Activated naive CD4-positive, alpha-beta T cell treated with anti-CD3 and anti-CD28 coated beads for 36 hours (primary cell): ENCODE results near the gene DIP2C. TPM values are rescaled to one million over a fixed set of nuclear protein-coding genes. Genes with fewer than 3 reads are reported as not detected.
"Not testable (repeated sequence)": the region's sequence is repeated elsewhere in the genome, so short reads cannot be mapped to it uniquely, and the experiment has no call there.

ENCODE experiments used
- CTCF ChIA-PET: fragments of 350-600 bp; sonication (Branson Sonifier 250); formaldehyde crosslinking; loops from one replicate; lab custom pipeline; 2021; ENCODE audit warnings: antibody characterized with exemption; lab: Charles Lee
- DNase-seq: peaks from one replicate; pipeline ENCODE4 v3.0.0-alpha.2; 2020
- H3K27ac Mint-ChIP-seq: one replicate; pipeline ENCODE4 v1.8.0; 2021; ENCODE audit warnings: mild to moderate bottlenecking, mixed read lengths
- H3K27me3 Mint-ChIP-seq: one replicate; pipeline ENCODE4 v1.8.0; 2021; ENCODE audit warnings: low read depth, mixed read lengths
- H3K36me3 Mint-ChIP-seq: one replicate; pipeline ENCODE4 v1.8.0; 2021; ENCODE audit warnings: low read depth, mixed read lengths
- H3K4me1 Mint-ChIP-seq: one replicate; pipeline ENCODE4 v1.8.0; 2021; ENCODE audit warnings: low read depth, mixed read lengths
- H3K4me3 Mint-ChIP-seq: one replicate; pipeline ENCODE4 v1.8.0; 2021; ENCODE audit warnings: mild to moderate bottlenecking, moderate library complexity, mixed read lengths
- H3K9me3 Mint-ChIP-seq: one replicate; pipeline ENCODE4 v1.8.0; 2021; ENCODE audit warnings: mixed read lengths
- intact Hi-C: fragments of 100-400 bp; cut with micrococcal nuclease; formaldehyde crosslinking; loops from one replicate; pipeline ENCODE4 v1.15.1; 2023
- total RNA-seq, 2 experiments: library from RNA; stranded (reverse); gene quantifications; one replicate each; pipeline ENCODE4 v1.2.3, GENCODE V29; 2021

DIP2C gene
- total RNA-seq, 2 experiments from 2014 or later: 0.67 to 0.91 TPM

GRCh38 chr10:716821-717220, 27.4 kb upstream of the DIP2C start:
- Mint-ChIP-seq H3K4me1 (no peaks in the 10 kb centered on the region), H3K27me3 (peaks cover 8% of the 10 kb centered on the region), H3K36me3 (peaks cover 3% of the 10 kb centered on the region), H3K9me3 (peaks cover 7% of the 10 kb centered on the region), H3K4me3 (no peak overlapping the region), H3K27ac (no peak overlapping the region)
- DNase-seq: no peak
- intact Hi-C loops: no loop called here
- CTCF ChIA-PET: interaction anchor here (0.6 kb wide), 1 partner anchor 165 kb away, joined by 3 read pairs; no protein-coding TSS in a partner anchor

DNA sequence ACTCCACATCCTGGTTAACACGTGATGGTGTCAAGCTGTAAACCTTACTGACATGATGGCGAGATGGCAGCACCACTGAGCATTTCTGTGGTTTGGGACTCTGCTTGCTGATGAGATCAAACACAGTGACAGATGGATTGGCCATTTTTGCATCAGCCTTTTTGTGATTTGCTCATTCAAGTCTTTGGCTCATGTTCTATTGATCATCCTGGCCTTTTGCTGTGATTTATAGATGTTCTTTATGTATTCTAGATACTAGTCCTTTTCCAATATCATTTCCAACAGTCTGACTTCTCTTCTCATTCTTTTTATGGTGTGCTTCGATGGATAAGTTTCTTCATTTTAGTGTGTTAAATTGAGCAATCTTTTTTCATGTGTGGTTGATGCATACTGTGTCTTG, 24.7 kb upstream of the DIP2C start:
- CTCF ChIA-PET: no interaction called here
- Mint-ChIP-seq H3K9me3 (peaks cover 7% of the 10 kb centered on the region), H3K36me3 (peaks cover 3% of the 10 kb centered on the region), H3K4me3 (no peak overlapping the region), H3K4me1 (no peaks in the 10 kb centered on the region), H3K27me3 (peaks cover 8% of the 10 kb centered on the region), H3K27ac (no peak overlapping the region)
- DNase-seq: no peak
- intact Hi-C loops: no loop called here

- peaks cover 7% of the 10 kb centered on the region for H3K9me3 Mint-ChIP-seq
- CTCF ChIA-PET: no interaction called here
- H3K4me3 Mint-ChIP-seq: no peak overlapping the region
- peaks cover 8% of the 10 kb centered on the region for H3K27me3 Mint-ChIP-seq
- no peak for DNase-seq
- no peak overlapping the region for H3K27ac Mint-ChIP-seq
- peaks cover 3% of the 10 kb centered on the region for H3K36me3 Mint-ChIP-seq
- no peaks in the 10 kb centered on the region for H3K4me1 Mint-ChIP-seq
- intact Hi-C loops: no loop called here
Observed at GRCh38 chr10:712575-712974, 23.1 kb upstream of the DIP2C start.

GRCh38 chr10:712089-712488, 22.6 kb upstream of the DIP2C start:
- no peak overlapping the region for H3K4me3 Mint-ChIP-seq
- peaks cover 7% of the 10 kb centered on the region for H3K9me3 Mint-ChIP-seq

DNA sequence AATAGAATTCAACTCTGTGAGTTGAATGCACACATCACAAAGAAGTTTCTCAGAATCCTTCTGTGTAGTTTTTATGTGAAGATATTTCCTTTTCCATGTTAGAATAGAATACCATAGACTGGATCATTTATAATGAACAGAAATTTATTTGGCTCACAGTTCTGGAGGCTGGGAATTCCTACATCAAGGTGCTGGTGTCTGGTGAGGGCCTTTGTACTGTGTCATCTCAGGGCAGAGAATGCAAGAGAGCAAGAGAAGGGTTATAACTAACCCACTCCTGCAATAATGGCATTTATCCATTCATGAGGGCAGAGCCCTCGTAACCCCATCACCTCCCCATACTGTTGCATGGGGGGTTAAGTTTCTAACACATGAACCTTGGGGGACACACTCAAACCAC, 18.4 kb upstream of the DIP2C start:
- no peak overlapping the region for H3K4me3 Mint-ChIP-seq
- DNase-seq: no peak
- no peaks in the 10 kb centered on the region for H3K4me1 Mint-ChIP-seq
- no peaks in the 10 kb centered on the region for H3K36me3 Mint-ChIP-seq
- peaks cover 4% of the 10 kb centered on the region for H3K9me3 Mint-ChIP-seq
- no peak overlapping the region for H3K27ac Mint-ChIP-seq
- intact Hi-C loops: no loop called here
- CTCF ChIA-PET: no interaction called here
- peaks cover 23% of the 10 kb centered on the region for H3K27me3 Mint-ChIP-seq

More at GRCh38 chr10:712089-712488, 22.6 kb upstream of the DIP2C start:
- Mint-ChIP-seq H3K27ac (no peak overlapping the region), H3K27me3 (peaks cover 11% of the 10 kb centered on the region), H3K36me3 (peaks cover 3% of the 10 kb centered on the region), H3K4me1 (no peaks in the 10 kb centered on the region)
- CTCF ChIA-PET: no interaction called here
- intact Hi-C loops: no loop called here
- DNase-seq: no peak

DNA sequence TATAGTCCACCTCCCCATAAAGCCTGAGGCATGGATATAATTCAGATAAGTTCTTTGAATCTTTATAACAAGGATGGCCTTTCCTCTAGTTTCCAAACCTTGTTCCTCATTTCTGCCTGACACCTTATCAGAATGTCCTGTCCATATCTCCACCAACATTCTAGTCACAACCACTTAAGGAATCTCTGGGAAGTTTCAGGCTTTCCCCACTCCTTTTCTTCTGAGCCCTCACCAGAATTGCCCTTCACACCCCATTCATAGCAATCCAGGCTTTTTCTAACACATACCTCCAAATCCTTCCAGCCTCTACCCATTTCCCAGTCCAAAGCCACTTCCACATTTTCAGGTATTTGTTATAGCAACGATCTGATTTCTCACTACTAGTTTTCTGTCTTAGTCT, 18.0 kb upstream of the DIP2C start:
- CTCF ChIA-PET: no interaction called here
- DNase-seq: no peak
- H3K36me3 Mint-ChIP-seq: no peaks in the 10 kb centered on the region
- no peak overlapping the region for H3K4me3 Mint-ChIP-seq
- H3K27me3 Mint-ChIP-seq: peaks cover 25% of the 10 kb centered on the region
- H3K9me3 Mint-ChIP-seq: peaks cover 6% of the 10 kb centered on the region
- intact Hi-C loops: no loop called here
- H3K4me1 Mint-ChIP-seq: no peaks in the 10 kb centered on the region
- no peak overlapping the region for H3K27ac Mint-ChIP-seq

DNA sequence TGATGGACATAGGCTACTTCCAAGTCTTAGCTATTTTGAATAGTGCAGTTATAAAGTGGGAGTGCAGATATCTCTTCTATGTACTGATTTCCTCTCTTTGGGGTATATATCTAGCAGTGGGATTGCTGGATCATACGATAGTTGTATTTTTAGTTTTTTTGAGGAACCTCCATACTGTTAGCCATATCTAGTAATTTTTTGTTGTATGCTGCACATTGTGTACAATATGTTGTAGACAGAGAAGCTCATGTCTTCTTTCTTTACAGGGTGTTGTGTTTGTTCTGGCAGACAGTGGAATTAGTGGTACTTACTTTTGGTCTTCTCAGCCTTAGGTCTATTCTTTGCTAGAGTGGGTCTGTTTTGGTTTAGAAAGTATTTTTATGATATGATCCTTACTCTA, 13.7 kb upstream of the DIP2C start:
- intact Hi-C loops: no loop called here

DNA sequence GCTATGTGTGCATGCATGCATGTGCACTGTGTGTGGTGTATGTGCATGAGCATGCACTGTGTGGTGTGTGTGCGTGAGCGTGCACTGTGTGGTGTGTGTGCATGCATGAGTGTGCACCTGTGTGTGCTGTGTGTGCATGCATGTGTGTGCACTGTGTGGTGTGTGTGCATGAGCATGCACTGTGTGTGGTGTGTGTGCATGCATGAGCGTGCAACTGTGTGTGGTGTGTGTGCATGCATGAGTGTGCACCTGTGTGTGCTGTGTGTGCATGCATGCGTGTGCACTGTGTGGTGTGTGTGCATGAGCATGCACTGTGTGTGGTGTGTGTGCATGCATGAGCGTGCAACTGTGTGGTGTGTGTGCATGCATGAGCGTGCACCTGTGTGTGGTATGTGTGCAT, 10.7 kb upstream of the DIP2C start:
- H3K27ac Mint-ChIP-seq, H3K9me3 Mint-ChIP-seq, H3K36me3 Mint-ChIP-seq, H3K4me3 Mint-ChIP-seq, H3K4me1 Mint-ChIP-seq, DNase-seq, intact Hi-C loops, CTCF ChIA-PET: not testable (repeated sequence)
- H3K27me3 Mint-ChIP-seq: peaks cover 26% of the 10 kb centered on the region

More for the DNA sequence above, 13.7 kb upstream of the DIP2C start:
- no peak overlapping the region for H3K27ac Mint-ChIP-seq
- peaks cover 7% of the 10 kb centered on the region for H3K9me3 Mint-ChIP-seq
- no peaks in the 10 kb centered on the region for H3K36me3 Mint-ChIP-seq
- H3K27me3 Mint-ChIP-seq: peaks cover 27% of the 10 kb centered on the region
- no peak for DNase-seq
- H3K4me1 Mint-ChIP-seq: no peaks in the 10 kb centered on the region
- H3K4me3 Mint-ChIP-seq: no peak overlapping the region
- CTCF ChIA-PET: no interaction called here

DNA sequence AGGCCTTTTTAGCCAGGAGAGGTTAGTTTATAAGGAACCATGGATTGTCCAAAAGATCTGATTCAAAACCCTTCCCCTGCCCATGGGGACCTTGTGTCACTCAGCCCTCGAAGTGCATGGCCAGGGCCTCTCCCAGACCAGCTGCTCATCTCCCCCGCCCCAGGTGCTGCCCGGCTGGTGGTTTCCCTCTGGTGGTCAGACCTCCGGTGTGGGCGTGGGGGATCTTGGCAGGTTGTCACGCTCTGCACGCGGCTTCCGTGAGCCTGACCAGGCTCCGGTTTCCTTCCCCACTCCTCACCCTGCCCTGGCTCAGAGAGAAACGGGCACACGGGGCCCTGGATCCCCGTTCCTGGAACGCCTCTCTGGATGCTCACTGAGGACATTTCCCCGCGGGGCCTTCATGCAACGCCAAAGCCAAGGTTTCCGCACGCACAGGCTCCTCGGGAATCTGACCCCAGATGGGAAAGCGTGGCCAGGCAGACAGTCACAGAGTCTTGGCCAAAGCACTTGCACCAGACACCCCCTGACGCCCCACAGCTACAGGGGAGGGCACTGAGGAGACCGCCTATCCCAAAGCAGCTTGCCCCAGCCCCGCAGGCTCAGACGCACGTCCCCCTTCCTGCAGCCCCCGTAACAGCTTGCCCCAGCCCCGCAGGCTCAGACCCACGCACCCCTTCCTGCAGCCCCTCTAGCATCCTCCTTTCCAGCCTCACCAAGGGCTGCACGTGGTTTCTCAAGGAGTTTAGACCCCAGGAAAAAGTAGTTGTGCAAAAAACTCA, 7.8 kb upstream of the DIP2C start:
- CTCF ChIA-PET: interaction anchor here (0.6 to 0.7 kb wide), 2 partner anchors 11 to 116 kb away, joined by 3 to 8 read pairs; no protein-coding TSS in a partner anchor

GRCh38 chr10:695396-695795, 5.9 kb upstream of the DIP2C start:
- intact Hi-C loops: no loop called here
- DNase-seq: no peak
- Mint-ChIP-seq H3K4me1 (peaks cover 5% of the 10 kb centered on the region), H3K36me3 (no peaks in the 10 kb centered on the region), H3K9me3 (peaks cover 2% of the 10 kb centered on the region), H3K27me3 (peaks cover 31% of the 10 kb centered on the region), H3K4me3 (no peak overlapping the region), H3K27ac (no peak overlapping the region)
- CTCF ChIA-PET: no interaction called here

More for the DNA sequence above, 7.8 kb upstream of the DIP2C start:
- intact Hi-C loops: no loop called here
- DNase-seq: no peak
- no peaks in the 10 kb centered on the region for H3K36me3 Mint-ChIP-seq
- peaks cover 18% of the 10 kb centered on the region for H3K27me3 Mint-ChIP-seq
- no peaks in the 10 kb centered on the region for H3K4me1 Mint-ChIP-seq
- no peak overlapping the region for H3K27ac Mint-ChIP-seq
- H3K9me3 Mint-ChIP-seq: peaks cover 2% of the 10 kb centered on the region
- H3K4me3 Mint-ChIP-seq: no peak overlapping the region

GRCh38 chr10:693506-693905, 4.0 kb upstream of the DIP2C start:
- peaks cover 6% of the 10 kb centered on the region for H3K4me1 Mint-ChIP-seq
- intact Hi-C loops: no loop called here
- no peak for DNase-seq
- H3K4me3 Mint-ChIP-seq: no peak overlapping the region
- no peaks in the 10 kb centered on the region for H3K36me3 Mint-ChIP-seq
- H3K27ac Mint-ChIP-seq: no peak overlapping the region
- no peaks in the 10 kb centered on the region for H3K9me3 Mint-ChIP-seq
- H3K27me3 Mint-ChIP-seq: peaks cover 35% of the 10 kb centered on the region
- CTCF ChIA-PET: interaction anchor here (0.7 kb wide), 1 partner anchor 540 kb away, joined by 3 read pairs; no protein-coding TSS in a partner anchor

GRCh38 chr10:692682-693351, 3.3 kb upstream of the DIP2C start:
- no peak for DNase-seq
- Mint-ChIP-seq H3K4me3 (no peak overlapping the region), H3K36me3 (no peaks in the 10 kb centered on the region), H3K27me3 (peaks cover 40% of the 10 kb centered on the region), H3K27ac (no peak overlapping the region), H3K4me1 (peaks cover 6% of the 10 kb centered on the region), H3K9me3 (no peaks in the 10 kb centered on the region)
- CTCF ChIA-PET: no interaction called here
- intact Hi-C loops: no loop called here

DNA sequence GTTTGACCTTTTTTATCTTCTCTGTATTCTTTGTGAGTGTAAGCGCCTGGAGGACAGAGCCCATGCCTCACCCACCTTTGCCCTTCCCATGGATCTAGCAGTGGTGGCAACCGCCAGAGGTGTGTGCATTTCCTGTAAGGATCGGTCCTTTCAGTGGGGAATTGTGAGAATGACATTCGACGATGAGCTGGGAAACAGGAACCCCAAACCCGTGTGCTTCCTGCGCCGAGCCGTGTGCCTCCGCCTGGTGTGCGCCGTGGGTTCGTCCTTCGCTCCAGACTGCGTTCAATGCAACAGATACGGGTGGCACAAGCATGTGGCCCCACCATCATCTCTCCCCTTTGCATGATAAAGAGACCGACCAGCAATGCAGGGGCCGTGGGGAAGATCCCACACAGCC, 1.7 kb upstream of the DIP2C start:
- intact Hi-C loops: no loop called here
- Mint-ChIP-seq H3K36me3 (no peaks in the 10 kb centered on the region), H3K27me3 (peaks cover 48% of the 10 kb centered on the region), H3K4me3 (peak overlapping the region; percentile 10), H3K9me3 (no peaks in the 10 kb centered on the region), H3K27ac (no peak overlapping the region), H3K4me1 (peaks cover 6% of the 10 kb centered on the region)
- DNase-seq: no peak
- CTCF ChIA-PET: no interaction called here
